ENCODE data around the gene KIF26B. TPM values are rescaled to one million over a fixed set of nuclear protein-coding genes. Genes with fewer than 3 reads are reported as not detected.
"Not testable (repeated sequence)": the region's sequence is repeated elsewhere in the genome, so short reads cannot be mapped to it uniquely, and the experiment has no call there.

The KIF26B gene
- total RNA-seq, 1 donor from 2014 or later = 69.7 TPM

- TF ChIP-seq CTCF (IDR thresholded peaks at IDR 0.05; ENCODE audit: unreplicated experiment) = no peak
- H3K36me3 Mint-ChIP-seq = peaks cover 4% of the 10 kb centered on the region
- H3K4me1 Mint-ChIP-seq = peaks cover 18% of the 10 kb centered on the region
- no peak for DNase-seq (ENCODE audit: low spot score in 2 of 2, unreplicated experiment in 2 of 2)
- H3K27ac Mint-ChIP-seq = no peak overlapping the region
- no peaks in the 10 kb centered on the region for H3K27me3 Mint-ChIP-seq (ENCODE audit: low read depth)
- no peak overlapping the region for H3K4me3 Mint-ChIP-seq
- H3K9me3 Mint-ChIP-seq = peaks cover 5% of the 10 kb centered on the region
Measured at GRCh38 chr1:245341743-245342142, 187.0 kb downstream of the KIF26B start.

GRCh38 chr1:245345191-245345884 is 190.6 kb downstream of the KIF26B start:
- no peak overlapping the region for H3K4me3 Mint-ChIP-seq
- peaks cover 17% of the 10 kb centered on the region for H3K4me1 Mint-ChIP-seq
- H3K9me3 Mint-ChIP-seq = peaks cover 9% of the 10 kb centered on the region
- H3K27me3 Mint-ChIP-seq (ENCODE audit: low read depth) = no peaks in the 10 kb centered on the region
- TF ChIP-seq CTCF (IDR thresholded peaks at IDR 0.05; ENCODE audit: unreplicated experiment) = no peak
- no peak for DNase-seq (ENCODE audit: low spot score in 2 of 2, unreplicated experiment in 2 of 2)
- no peak overlapping the region for H3K27ac Mint-ChIP-seq
- H3K36me3 Mint-ChIP-seq = peaks cover 4% of the 10 kb centered on the region

GRCh38 chr1:245348626-245349025 is 193.8 kb downstream of the KIF26B start:
- H3K9me3 Mint-ChIP-seq = peaks cover 4% of the 10 kb centered on the region
- peaks cover 17% of the 10 kb centered on the region for H3K4me1 Mint-ChIP-seq
- peaks cover 2% of the 10 kb centered on the region for H3K36me3 Mint-ChIP-seq
- DNase-seq (ENCODE audit: low spot score in 2 of 2, unreplicated experiment in 2 of 2) = no peak
- H3K27me3 Mint-ChIP-seq (ENCODE audit: low read depth) = no peaks in the 10 kb centered on the region
- TF ChIP-seq CTCF (IDR thresholded peaks at IDR 0.05; ENCODE audit: unreplicated experiment) = no peak
- H3K27ac Mint-ChIP-seq = no peak overlapping the region
- no peak overlapping the region for H3K4me3 Mint-ChIP-seq

GRCh38 chr1:245353411-245353810 is 198.6 kb downstream of the KIF26B start:
- Mint-ChIP-seq H3K9me3 (no peaks in the 10 kb centered on the region), H3K4me3 (no peak overlapping the region), H3K27ac (no peak overlapping the region), H3K4me1 (peaks cover 18% of the 10 kb centered on the region), H3K36me3 (no peaks in the 10 kb centered on the region), H3K27me3 (ENCODE audit: low read depth) (no peaks in the 10 kb centered on the region)
- DNase-seq (ENCODE audit: low spot score in 2 of 2, unreplicated experiment in 2 of 2) = no peak
- no peak for TF ChIP-seq CTCF (IDR thresholded peaks at IDR 0.05; ENCODE audit: unreplicated experiment)

- H3K27me3 Mint-ChIP-seq (ENCODE audit: low read depth) = no peaks in the 10 kb centered on the region
- H3K4me1 Mint-ChIP-seq = peaks cover 18% of the 10 kb centered on the region
- TF ChIP-seq CTCF (IDR thresholded peaks at IDR 0.05; ENCODE audit: unreplicated experiment) = no peak
Measured at GRCh38 chr1:245353915-245354775, 199.4 kb downstream of the KIF26B start.

GRCh38 chr1:245355851-245356630 is 201.3 kb downstream of the KIF26B start:
- not testable (repeated sequence) for H3K4me3 Mint-ChIP-seq; H3K27ac Mint-ChIP-seq; DNase-seq (ENCODE audit: low spot score in 2 of 2, unreplicated experiment in 2 of 2); H3K9me3 Mint-ChIP-seq; H3K27me3 Mint-ChIP-seq (ENCODE audit: low read depth); H3K36me3 Mint-ChIP-seq
- H3K4me1 Mint-ChIP-seq = peaks cover 12% of the 10 kb centered on the region

More at GRCh38 chr1:245353915-245354775, 199.4 kb downstream of the KIF26B start:
- H3K9me3 Mint-ChIP-seq = no peaks in the 10 kb centered on the region
- DNase-seq (ENCODE audit: low spot score in 2 of 2, unreplicated experiment in 2 of 2) = no peak
- no peak overlapping the region for H3K4me3 Mint-ChIP-seq
- H3K27ac Mint-ChIP-seq = no peak overlapping the region
- no peaks in the 10 kb centered on the region for H3K36me3 Mint-ChIP-seq

Data from mesothelial cell of epicardium (in vitro differentiated cells).